H9 (cell line): ENCODE measurements around the gene PDC. TPM values are rescaled to one million over a fixed set of nuclear protein-coding genes. Genes with fewer than 3 reads are reported as not detected.

ENCODE experiments used
- DNase-seq: peaks from one replicate; pipeline ENCODE4 v3.0.0-alpha.2; 2017
- H2AFZ ChIP-seq: one replicate; pipeline ENCODE4 v1.6.1; 2013; ENCODE audit warnings: mild to moderate bottlenecking, low read length, control low read depth, moderate library complexity
- H2AK5ac ChIP-seq: 2 replicates; pipeline ENCODE4 v1.6.1; 2013; ENCODE audit warnings: low read length, control low read depth, mixed read lengths; ENCODE audit not compliant: insufficient read length
- H2BK120ac ChIP-seq: one replicate; pipeline ENCODE4 v1.6.1; 2013; ENCODE audit warnings: low read depth, mild to moderate bottlenecking, low read length, control low read depth, inconsistent platforms; ENCODE audit not compliant: poor library complexity, severe bottlenecking
- H2BK12ac ChIP-seq: 2 replicates; pipeline ENCODE4 v1.6.1; 2013; ENCODE audit warnings: low read length, control low read depth, mixed read lengths, low read depth; ENCODE audit not compliant: insufficient read length
- H2BK15ac ChIP-seq: 2 replicates; pipeline ENCODE4 v1.6.1; 2013; ENCODE audit warnings: low read depth, low read length, control low read depth
- H2BK20ac ChIP-seq: one replicate; pipeline ENCODE4 v1.6.1; 2013; ENCODE audit warnings: low read depth, mild to moderate bottlenecking, low read length, control low read depth, inconsistent platforms; ENCODE audit not compliant: poor library complexity, severe bottlenecking
- H2BK5ac ChIP-seq: 2 replicates; pipeline ENCODE4 v1.6.1; 2013; ENCODE audit warnings: low read length, control low read depth, mixed read lengths; ENCODE audit not compliant: insufficient read length
- H3K14ac ChIP-seq: 2 replicates; pipeline ENCODE4 v1.6.1; 2013; ENCODE audit warnings: low read length, control low read depth; ENCODE audit not compliant: insufficient read depth
- H3K18ac ChIP-seq: 2 replicates; pipeline ENCODE4 v1.6.1; 2013; ENCODE audit warnings: low read depth, mild to moderate bottlenecking, mixed read lengths, low read length, control low read depth; ENCODE audit not compliant: insufficient read length
- H3K23ac ChIP-seq: 2 replicates; pipeline ENCODE4 v1.6.1; 2013; ENCODE audit warnings: low read length, control low read depth, mixed read lengths, low read depth; ENCODE audit not compliant: insufficient read length
- H3K23me2 ChIP-seq: 2 replicates; pipeline ENCODE4 v1.6.1; 2013; ENCODE audit warnings: low read depth, mild to moderate bottlenecking, mixed read lengths, low read length, control low read depth; ENCODE audit not compliant: insufficient read length, poor library complexity, severe bottlenecking
- H3K27ac ChIP-seq: 2 replicates; pipeline ENCODE4 v1.5.1; 2013; ENCODE audit warnings: low read length, control low read depth, mixed read lengths, low read depth; ENCODE audit not compliant: insufficient read length
- H3K27me3 ChIP-seq: 2 replicates; pipeline ENCODE4 v1.6.1; 2013; ENCODE audit warnings: low read length, control low read depth, inconsistent platforms; ENCODE audit not compliant: insufficient read depth
- H3K4ac ChIP-seq: 2 replicates; pipeline ENCODE4 v1.6.1; 2013; ENCODE audit warnings: low read depth, mild to moderate bottlenecking, control low read depth, inconsistent platforms, low read length, moderate library complexity
- H3K4me1 ChIP-seq: 2 replicates; pipeline ENCODE4 v1.6.1; 2013; ENCODE audit warnings: low read length, control low read depth, inconsistent platforms; ENCODE audit not compliant: insufficient read depth
- H3K4me2 ChIP-seq: 2 replicates; pipeline ENCODE4 v1.6.1; 2013; ENCODE audit warnings: low read length, control low read depth, mixed read lengths; ENCODE audit not compliant: insufficient read length, insufficient read depth
- H3K56ac ChIP-seq: 2 replicates; pipeline ENCODE4 v1.6.1; 2013; ENCODE audit warnings: low read depth, mild to moderate bottlenecking, mixed read lengths, low read length, control low read depth; ENCODE audit not compliant: insufficient read length
- H3K79me1 ChIP-seq: 2 replicates; pipeline ENCODE4 v1.6.1; 2013; ENCODE audit warnings: low read depth, mild to moderate bottlenecking, moderate library complexity, low read length, control low read depth, inconsistent platforms; ENCODE audit not compliant: insufficient read depth, poor library complexity, severe bottlenecking
- H3K79me2 ChIP-seq: 2 replicates; pipeline ENCODE4 v1.6.1; 2013; ENCODE audit warnings: low read length, control low read depth, inconsistent platforms; ENCODE audit not compliant: insufficient read depth
- H3K9ac ChIP-seq: 2 replicates; pipeline ENCODE4 v1.6.1; 2013; ENCODE audit warnings: low read length, control low read depth, mixed read lengths; ENCODE audit not compliant: insufficient read length; ENCODE audit errors: extremely low read depth
- H3K9me3 ChIP-seq: one replicate; pipeline ENCODE4 v1.6.1; 2013; ENCODE audit warnings: low read depth, low read length, inconsistent platforms; ENCODE audit not compliant: control insufficient read depth
- H3T11ph ChIP-seq: one replicate; pipeline ENCODE4 v1.6.1; 2013; ENCODE audit warnings: mild to moderate bottlenecking, low read length, control low read depth, inconsistent platforms
- H4K20me1 ChIP-seq: one replicate; pipeline ENCODE4 v1.6.1; 2013; ENCODE audit not compliant: control insufficient read depth, insufficient read length, insufficient read depth
- H4K5ac ChIP-seq: 2 replicates; pipeline ENCODE4 v1.6.1; 2013; ENCODE audit warnings: low read depth, mild to moderate bottlenecking, mixed read lengths, low read length, control low read depth; ENCODE audit not compliant: insufficient read length
- H4K8ac ChIP-seq: replicated peaks from 2 replicates; pipeline ENCODE4 v1.6.1; 2013; ENCODE audit warnings: low read length, control low read depth, mixed read lengths, low read depth; ENCODE audit not compliant: insufficient read length
- H4K91ac ChIP-seq: 2 replicates; pipeline ENCODE4 v1.6.1; 2013; ENCODE audit warnings: low read depth, mild to moderate bottlenecking, moderate library complexity, mixed read lengths, low read length, control low read depth; ENCODE audit not compliant: insufficient read length
- H3K27ac Mint-ChIP-seq, 3 experiments: 2 replicates in 2 of 3; 3 replicates in 1 of 3; pipeline ENCODE4 v1.8.0; 2020 to 2021; ENCODE audit warnings: mixed read lengths in 3 of 3, mild to moderate bottlenecking in 1 of 3, moderate library complexity in 1 of 3
- H3K27me3 Mint-ChIP-seq: 2 replicates; pipeline ENCODE4 v1.8.0; 2021; ENCODE audit warnings: low read depth, mild to moderate bottlenecking, moderate library complexity, mixed read lengths
- H3K36me3 Mint-ChIP-seq, 3 experiments: 2 replicates in 2 of 3; 3 replicates in 1 of 3; pipeline ENCODE4 v1.8.0; 2020 to 2021; ENCODE audit warnings: low read depth in 3 of 3, mixed read lengths in 3 of 3; ENCODE audit not compliant: insufficient read depth in 1 of 3
- H3K4me1 Mint-ChIP-seq, 2 experiments: 2 replicates each; pipeline ENCODE4 v1.8.0; 2020; ENCODE audit warnings: mixed read lengths in 2 of 2
- H3K4me3 Mint-ChIP-seq, 2 experiments: 2 replicates in 1 of 2; 3 replicates in 1 of 2; pipeline ENCODE4 v1.8.0; 2020 to 2021; ENCODE audit warnings: mild to moderate bottlenecking in 2 of 2, mixed read lengths in 2 of 2, moderate library complexity in 1 of 2
- H3K9me3 Mint-ChIP-seq, 2 experiments: 2 replicates in 1 of 2; 3 replicates in 1 of 2; pipeline ENCODE4 v1.8.0; 2020; ENCODE audit warnings: mild to moderate bottlenecking in 2 of 2, mixed read lengths in 2 of 2, moderate library complexity in 1 of 2
- WGBS: extraction: QIAGEN DNeasy Blood & Tissue Kit; methylation state at CpG from one replicate; pipeline ENCODE4 v1.1.7; 2013; ENCODE audit warnings: missing lambda C conversion rate, low lambda C conversion rate, mixed read lengths; ENCODE audit not compliant: insufficient read length; ENCODE audit errors: extremely low coverage; 5-methylcytosine and 5-hydroxymethylcytosine counted together
- total RNA-seq: library from RNA; stranded (reverse); gene quantifications from 2 replicates; pipeline ENCODE4 v1.2.1, GENCODE V29; 2021
- TF ChIP-seq, protein P1 (sequence below): fragments of 200-600 bp; sonication (generic); conservative IDR thresholded peaks from 3 replicates; pipeline ENCODE4 v1.8.0; 2021; ENCODE audit warnings: antibody characterized with exemption, mild to moderate bottlenecking

The PDC gene
- total RNA-seq, 1 experiment from 2014 or later = not detected

DNA sequence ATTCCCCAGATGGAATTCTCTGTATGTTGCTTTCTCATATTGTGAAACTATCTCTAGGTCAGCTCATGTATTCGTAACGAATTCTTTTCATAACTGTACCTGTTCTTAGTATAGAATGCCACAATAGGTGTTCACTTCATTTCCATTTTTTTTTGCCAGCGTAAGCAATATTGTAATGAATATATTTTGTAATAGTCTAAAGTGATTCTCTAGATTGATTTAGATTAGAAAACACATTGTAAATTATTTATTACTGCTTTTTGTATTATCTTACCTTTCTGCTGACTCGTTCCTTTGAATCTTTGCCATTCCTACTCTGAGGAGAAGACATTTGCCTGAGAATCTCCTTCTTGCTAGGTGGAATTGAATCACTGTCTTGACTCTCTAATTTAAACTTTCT lies 14.8 kb downstream of the PDC start:
- no peaks in the 10 kb centered on the region for H3K79me2 ChIP-seq
- H2BK20ac ChIP-seq = no peak overlapping the region
- no peak overlapping the region for H3K27ac ChIP-seq
- H3K4me3 Mint-ChIP-seq = no peak overlapping the region
- H2BK120ac ChIP-seq = no peak overlapping the region
- no peak overlapping the region for H2BK15ac ChIP-seq
- H3K23me2 ChIP-seq = no peaks in the 10 kb centered on the region
- no peaks in the 10 kb centered on the region for H3K9me3 Mint-ChIP-seq
- H4K91ac ChIP-seq = no peak overlapping the region
- H2BK5ac ChIP-seq = no peak overlapping the region
- no peak overlapping the region for H3K4me2 ChIP-seq
- DNase-seq = no peak
- H2AK5ac ChIP-seq = no peak overlapping the region
- no peak overlapping the region for H4K5ac ChIP-seq
- no peak overlapping the region for H3K4ac ChIP-seq
- H3K36me3 Mint-ChIP-seq = no peaks in the 10 kb centered on the region
- H2AFZ ChIP-seq = no peak overlapping the region
- H3K14ac ChIP-seq = no peak overlapping the region
- TF ChIP-seq, protein P1, sequence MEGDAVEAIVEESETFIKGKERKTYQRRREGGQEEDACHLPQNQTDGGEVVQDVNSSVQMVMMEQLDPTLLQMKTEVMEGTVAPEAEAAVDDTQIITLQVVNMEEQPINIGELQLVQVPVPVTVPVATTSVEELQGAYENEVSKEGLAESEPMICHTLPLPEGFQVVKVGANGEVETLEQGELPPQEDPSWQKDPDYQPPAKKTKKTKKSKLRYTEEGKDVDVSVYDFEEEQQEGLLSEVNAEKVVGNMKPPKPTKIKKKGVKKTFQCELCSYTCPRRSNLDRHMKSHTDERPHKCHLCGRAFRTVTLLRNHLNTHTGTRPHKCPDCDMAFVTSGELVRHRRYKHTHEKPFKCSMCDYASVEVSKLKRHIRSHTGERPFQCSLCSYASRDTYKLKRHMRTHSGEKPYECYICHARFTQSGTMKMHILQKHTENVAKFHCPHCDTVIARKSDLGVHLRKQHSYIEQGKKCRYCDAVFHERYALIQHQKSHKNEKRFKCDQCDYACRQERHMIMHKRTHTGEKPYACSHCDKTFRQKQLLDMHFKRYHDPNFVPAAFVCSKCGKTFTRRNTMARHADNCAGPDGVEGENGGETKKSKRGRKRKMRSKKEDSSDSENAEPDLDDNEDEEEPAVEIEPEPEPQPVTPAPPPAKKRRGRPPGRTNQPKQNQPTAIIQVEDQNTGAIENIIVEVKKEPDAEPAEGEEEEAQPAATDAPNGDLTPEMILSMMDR = no peak
- no peak overlapping the region for H2BK12ac ChIP-seq
- no peak overlapping the region for H3K9ac ChIP-seq
- H3K4me1 ChIP-seq = no peaks in the 10 kb centered on the region
- no peak overlapping the region for H3K56ac ChIP-seq
- no peak overlapping the region for H3T11ph ChIP-seq
- WGBS = no CpG with 5 or more reads among the region's 4 CpGs
- peaks cover 0 to 4% of the 10 kb centered on the region in 2 experiments; a peak in 2 of 4 replicates for H3K4me1 Mint-ChIP-seq
- no peaks in the 10 kb centered on the region for H3K27me3 Mint-ChIP-seq
- no peak overlapping the region for H4K8ac ChIP-seq
- no peaks in the 10 kb centered on the region for H3K27me3 ChIP-seq
- H4K20me1 ChIP-seq = no peaks in the 10 kb centered on the region
- no peak overlapping the region for H3K27ac Mint-ChIP-seq
- H3K23ac ChIP-seq = no peak overlapping the region
- H3K18ac ChIP-seq = no peak overlapping the region
- no peaks in the 10 kb centered on the region for H3K79me1 ChIP-seq
- H3K9me3 ChIP-seq = no peaks in the 10 kb centered on the region
